GM19467 (cell line): ENCODE measurements around the gene ENDOD1.
"Not testable (repeated sequence)": the region's sequence is repeated elsewhere in the genome, so short reads cannot be mapped to it uniquely, and the experiment has no call there.

ENCODE experiments used
- ATAC-seq: cut with Tn5 transposase; IDR thresholded peaks from one replicate; pipeline ENCODE4 v1.9.1; 2021; ENCODE audit warnings: mild to moderate bottlenecking, moderate library complexity; ENCODE audit not compliant: unreplicated experiment

ENDOD1 gene, protein sequence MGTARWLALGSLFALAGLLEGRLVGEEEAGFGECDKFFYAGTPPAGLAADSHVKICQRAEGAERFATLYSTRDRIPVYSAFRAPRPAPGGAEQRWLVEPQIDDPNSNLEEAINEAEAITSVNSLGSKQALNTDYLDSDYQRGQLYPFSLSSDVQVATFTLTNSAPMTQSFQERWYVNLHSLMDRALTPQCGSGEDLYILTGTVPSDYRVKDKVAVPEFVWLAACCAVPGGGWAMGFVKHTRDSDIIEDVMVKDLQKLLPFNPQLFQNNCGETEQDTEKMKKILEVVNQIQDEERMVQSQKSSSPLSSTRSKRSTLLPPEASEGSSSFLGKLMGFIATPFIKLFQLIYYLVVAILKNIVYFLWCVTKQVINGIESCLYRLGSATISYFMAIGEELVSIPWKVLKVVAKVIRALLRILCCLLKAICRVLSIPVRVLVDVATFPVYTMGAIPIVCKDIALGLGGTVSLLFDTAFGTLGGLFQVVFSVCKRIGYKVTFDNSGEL

DNA sequence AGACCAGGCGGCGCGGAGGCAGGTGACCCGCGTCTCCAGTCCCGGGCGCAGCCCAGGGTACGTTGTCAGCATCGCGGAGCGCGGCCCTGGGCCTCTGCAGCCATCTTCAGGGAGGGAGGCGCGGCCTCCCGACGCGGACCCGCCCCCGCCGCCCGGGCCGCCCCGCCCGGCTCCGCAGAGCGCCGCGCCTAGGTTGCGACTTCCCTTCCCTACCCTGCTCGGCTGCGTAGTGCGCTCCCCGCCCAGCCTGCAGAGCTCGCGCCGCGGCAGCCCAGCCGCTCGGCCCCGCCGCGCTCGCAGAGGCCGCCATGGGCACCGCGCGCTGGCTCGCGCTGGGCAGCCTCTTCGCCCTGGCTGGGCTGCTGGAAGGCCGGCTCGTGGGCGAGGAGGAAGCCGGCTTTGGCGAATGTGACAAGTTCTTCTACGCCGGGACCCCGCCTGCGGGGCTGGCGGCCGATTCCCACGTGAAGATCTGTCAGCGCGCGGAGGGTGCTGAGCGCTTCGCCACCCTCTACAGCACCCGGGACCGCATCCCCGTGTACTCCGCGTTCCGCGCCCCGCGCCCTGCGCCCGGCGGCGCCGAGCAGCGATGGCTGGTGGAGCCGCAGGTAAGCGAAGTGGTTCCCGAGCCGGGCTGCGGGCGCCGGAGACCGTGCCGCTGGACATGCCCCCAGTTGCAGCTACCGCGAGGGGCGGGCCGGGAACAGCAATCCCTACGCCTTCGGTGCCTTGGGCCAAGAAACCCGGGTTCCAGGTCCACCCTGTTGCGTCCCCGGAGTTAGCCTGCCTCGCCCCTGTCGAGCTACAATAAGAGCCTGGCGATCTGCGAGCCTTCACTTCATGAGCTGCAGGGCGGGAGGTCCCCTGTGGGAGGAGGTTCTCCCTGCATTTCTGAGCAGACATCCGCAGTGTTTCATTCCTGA lies at the start of gene ENDOD1:
ENDOD1 (plus strand) TSS at position 227 of the 923 bp plus-strand sequence; CDS start at position 309, 82 bp downstream.
- ATAC-seq = peak; percentile 86

GRCh38 chr11:95042239-95042638 lies 47.4 kb upstream of the ENDOD1 start:
- no peak for ATAC-seq

DNA sequence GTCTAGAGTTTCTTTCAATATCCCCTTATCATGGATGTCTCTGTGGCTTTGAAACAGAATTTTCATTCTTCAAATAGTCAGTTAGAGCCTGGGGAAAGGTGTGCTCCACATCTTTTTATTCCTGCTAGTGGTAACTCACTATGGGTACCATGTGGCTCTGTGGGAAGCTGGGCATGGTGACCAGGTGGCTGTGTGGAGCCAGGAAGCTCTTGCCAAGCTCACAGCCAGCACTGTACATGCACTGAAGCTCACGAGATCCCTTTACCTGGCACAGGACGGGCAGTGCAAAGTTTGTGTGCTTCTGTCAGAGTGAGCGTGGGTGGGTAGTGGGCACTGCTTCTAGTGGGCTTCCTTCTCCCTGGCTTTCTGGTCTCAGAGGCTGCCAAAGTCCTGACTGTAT lies 46.7 kb upstream of the ENDOD1 start:
- ATAC-seq = no peak

- ATAC-seq = no peak
These were observed 45.6 kb upstream of the ENDOD1 start for GRCh38 chr11:95044010-95044409.

DNA sequence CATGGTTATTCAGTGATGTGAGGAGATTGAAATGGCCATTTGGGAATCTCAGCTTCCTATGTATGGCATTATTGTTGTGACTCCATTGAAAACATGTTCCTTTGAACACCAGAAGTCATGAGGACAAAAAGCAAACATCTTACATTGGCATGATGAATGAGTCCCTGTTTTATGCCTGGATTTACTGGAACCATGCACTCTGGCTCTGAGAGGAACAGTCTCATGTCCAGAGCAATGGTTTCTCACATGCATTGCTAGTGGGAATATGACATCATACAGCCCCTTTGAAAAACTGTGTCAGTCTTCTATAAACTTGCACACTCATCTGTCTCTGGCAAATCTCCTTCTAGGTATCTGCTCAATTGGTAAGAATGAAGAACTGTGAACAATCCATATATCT lies 43.8 kb upstream of the ENDOD1 start:
- no peak for ATAC-seq

- not testable (repeated sequence) for ATAC-seq
These were observed 40.5 kb upstream of the ENDOD1 start, which contains the start of gene KDM4F for GRCh38 chr11:95049122-95049521. TSS of gene KDM4F (plus strand) at chr11:95049422.

DNA sequence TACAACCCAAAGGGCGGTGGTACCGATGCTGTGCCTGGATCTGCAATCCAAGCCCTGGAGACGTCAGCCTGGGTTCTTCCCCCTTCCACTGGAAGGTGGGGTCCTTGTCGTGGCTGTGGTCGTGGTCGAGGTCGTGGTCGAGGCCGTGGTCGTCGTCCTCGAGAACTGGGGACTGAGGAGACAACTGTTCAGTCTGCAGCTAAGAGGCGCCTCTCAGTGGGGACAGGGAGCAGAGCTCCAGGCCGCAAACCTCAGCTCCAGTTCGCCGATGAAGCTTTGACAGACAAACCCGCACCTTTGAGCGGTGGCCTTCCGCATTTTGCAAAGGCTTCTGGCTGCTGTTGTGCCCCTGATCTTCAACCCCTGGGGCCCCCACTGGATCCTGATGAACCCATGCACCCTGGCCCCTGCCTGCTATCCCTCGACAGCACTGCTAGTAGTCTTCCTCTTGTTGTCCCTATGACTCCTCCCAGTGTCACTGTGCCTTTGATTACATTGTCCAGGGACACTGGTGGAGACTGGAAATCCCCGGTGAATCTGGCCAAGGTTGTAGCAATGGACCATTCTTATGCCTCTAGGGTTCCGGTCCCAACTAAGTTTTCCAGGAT lies 38.9 kb upstream of the ENDOD1 start:
- no peak for ATAC-seq

DNA sequence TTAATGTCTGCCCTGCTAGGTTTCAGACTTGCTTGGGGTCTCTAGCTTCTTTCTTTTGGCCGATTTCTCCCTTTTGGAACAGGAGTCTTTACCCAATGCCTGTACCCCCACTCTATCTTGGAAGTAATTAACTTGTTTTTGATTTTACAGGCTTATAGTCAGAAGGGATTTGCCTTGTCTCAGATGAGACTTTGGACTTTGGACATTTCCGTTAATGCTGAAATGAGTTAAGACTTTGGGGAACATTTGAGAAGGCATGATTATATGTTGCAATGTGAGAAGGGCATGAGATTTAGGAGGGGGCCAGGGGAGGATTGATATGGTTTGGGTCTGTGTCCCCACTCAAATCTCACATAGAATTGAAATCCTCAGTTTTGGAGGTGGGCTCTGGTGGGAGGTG lies 35.3 kb upstream of the ENDOD1 start:
- no peak for ATAC-seq

DNA sequence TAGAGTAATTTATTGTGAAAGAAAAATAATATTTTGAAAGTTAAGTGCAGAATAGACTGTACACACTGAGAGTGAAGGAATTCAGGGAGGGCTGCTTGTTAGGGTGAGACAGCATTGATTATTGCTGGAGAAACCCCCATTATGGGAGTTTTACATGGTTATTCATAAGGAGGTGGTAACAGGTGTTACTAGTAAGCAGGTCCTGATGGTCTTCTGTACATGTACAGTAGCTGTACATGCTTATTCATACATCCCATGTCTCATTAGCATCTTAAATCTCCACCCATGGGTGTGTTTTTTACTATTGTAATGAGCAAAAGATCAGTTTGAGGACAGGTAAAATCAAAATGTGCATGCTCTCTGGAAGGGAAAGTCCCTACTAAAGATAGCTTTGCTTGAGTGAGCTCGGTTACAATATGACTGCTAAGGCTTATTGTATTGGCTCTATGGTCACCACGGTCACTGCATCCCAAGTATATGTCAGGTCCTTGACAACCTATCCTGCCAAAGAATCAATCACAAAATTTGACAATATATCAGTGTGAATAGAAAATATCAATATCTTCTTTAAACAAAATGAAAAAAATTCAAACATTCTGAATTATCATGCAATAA lies 34.3 kb upstream of the ENDOD1 start:
- peak; percentile 84 for ATAC-seq

- ATAC-seq = no peak
These were observed 31.7 kb upstream of the ENDOD1 start for GRCh38 chr11:95057959-95058358.

DNA sequence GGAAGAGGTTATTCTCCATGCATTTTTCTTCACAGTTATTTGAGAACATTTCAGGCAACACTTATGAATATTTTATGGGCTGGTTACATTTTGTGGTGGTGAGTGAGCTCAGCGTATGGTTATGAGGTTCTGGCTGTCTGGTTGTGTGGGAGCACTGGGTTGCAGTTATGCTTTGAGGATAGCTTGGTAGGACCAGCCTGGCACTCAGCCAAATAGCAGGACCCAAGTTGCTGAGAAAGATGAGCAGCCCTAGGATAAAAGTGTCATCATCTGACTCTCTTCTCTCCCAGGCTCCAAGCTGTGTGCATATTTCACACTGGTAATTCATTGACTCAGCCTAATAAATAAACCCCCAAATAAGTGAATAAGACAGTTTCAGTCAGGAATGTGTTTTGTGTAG lies 31.0 kb upstream of the ENDOD1 start:
- no peak for ATAC-seq

DNA sequence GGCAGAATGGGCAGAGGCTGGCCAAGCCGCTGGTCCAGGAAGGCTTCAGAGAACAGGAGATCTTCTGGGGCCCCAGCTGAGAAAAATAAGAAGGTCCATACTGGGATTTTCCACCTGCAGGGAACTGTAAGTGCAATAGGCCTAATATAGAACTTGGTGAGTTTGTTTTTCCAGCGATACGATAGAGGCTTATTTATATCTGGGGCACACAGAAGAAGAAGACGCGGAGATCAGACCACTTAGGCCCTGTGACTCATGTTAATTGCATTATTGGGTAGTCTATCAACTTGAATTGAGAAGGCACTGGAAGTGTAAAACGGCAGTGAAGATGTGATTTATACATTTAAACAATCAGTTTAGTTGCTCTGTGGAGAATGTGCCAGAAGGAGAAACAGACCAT lies 30.6 kb upstream of the ENDOD1 start:
- ATAC-seq = no peak

DNA sequence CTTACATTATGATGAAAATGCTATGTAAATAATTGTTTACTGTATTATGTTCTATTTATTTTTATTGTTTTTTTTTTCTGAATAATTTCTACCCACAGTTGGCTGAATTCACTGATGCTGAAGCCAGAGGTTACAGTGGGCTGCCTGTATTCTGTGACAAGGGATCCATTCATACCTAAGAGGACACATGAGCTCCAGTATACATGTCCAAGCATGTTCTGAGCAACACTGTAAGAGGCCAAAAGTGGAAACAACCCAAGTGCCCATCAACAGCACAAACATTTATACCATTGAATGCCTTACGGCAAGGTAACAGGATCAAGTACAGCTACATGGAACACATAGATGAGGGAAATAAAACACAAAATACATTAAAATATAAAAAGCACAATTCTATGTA lies 24.3 kb upstream of the ENDOD1 start:
- ATAC-seq = no peak

DNA sequence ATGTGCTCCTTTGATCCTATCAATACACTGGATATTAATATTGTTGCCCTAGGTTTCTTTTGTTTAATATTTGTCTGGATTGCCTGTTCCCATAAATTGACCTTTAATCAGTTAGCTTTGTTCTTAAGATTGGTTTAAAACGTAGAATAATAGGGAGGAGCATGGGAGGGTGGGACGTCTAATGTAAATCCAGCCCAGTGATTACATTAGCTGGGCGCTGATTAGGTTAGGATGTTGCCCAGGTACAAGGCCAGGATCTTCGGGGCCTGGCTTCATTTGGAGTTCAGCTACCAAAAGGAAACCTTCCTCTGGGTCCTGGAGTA lies 23.0 kb upstream of the ENDOD1 start, which contains the start of gene SRSF8:
SRSF8 (plus strand) TSS at position 204 of the 323 bp plus-strand sequence. CDS start 308 bp downstream, outside the sequence.
- ATAC-seq = peak; percentile 34

DNA sequence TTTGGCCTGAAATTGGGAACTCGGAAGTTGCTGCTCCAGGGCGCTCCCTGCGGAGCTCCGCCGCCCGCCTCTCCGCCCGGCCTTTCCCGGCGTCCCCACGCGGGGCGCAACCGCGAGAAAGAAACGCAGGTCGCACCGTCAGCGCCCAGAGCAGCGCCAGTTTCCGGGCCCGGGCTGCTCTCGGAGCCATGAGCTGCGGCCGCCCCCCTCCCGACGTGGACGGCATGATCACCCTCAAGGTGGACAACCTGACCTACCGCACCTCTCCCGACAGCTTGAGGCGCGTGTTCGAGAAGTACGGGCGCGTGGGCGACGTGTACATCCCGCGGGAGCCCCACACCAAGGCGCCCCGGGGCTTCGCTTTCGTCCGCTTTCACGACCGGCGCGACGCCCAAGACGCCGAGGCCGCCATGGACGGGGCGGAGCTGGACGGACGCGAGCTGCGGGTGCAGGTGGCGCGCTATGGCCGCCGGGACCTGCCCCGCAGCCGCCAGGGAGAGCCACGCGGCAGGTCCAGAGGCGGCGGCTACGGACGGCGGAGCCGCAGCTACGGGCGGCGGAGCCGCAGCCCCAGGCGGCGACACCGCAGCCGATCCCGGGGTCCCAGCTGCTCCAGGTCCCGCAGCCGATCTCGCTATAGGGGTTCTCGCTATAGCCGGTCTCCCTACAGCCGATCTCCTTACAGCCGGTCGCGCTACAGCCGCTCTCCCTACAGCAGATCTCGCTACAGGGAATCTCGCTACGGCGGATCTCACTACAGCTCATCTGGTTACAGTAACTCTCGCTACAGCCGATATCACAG lies 22.4 kb upstream of the ENDOD1 start:
- ATAC-seq = peak; percentile 56

DNA sequence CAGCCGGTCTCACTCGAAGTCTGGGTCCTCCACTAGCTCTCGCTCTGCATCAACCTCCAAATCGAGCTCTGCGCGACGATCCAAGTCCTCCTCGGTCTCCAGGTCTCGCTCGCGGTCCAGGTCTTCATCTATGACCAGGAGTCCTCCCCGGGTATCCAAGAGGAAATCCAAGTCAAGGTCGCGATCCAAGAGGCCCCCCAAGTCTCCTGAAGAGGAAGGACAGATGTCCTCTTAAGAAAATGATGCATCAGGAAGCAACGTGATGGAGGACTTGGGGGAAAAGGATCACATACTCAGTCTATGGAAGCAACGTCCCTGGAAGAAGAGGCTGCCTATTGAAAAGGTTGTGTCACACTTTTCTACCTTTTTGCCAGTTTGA lies 21.8 kb upstream of the ENDOD1 start:
- no peak for ATAC-seq

- ATAC-seq = peak; percentile 70
These were observed 21.1 kb upstream of the ENDOD1 start for GRCh38 chr11:95068549-95068948.

GRCh38 chr11:95070471-95070870 lies 19.2 kb upstream of the ENDOD1 start:
- ATAC-seq = no peak

GRCh38 chr11:95072948-95073347 lies 16.7 kb upstream of the ENDOD1 start:
- no peak for ATAC-seq
